ENCODE data around the gene CIZ1. TPM values are rescaled to one million over a fixed set of nuclear protein-coding genes. Genes with fewer than 3 reads are reported as not detected.
"Not testable (repeated sequence)": the region's sequence is repeated elsewhere in the genome, so short reads cannot be mapped to it uniquely, and the experiment has no call there.

Gene CIZ1
- total and polyA plus RNA-seq, 5 donors from 2014 or later: 7.2 to 128 (median 8.1) TPM

- Mint-ChIP-seq H3K4me3 (no peak overlapping the region), H3K27ac (no peak overlapping the region), H3K27me3 (peaks cover 33% of the 10 kb centered on the region), H3K4me1 (peaks cover 2 to 13% (median 11%) of the 10 kb centered on the region in 4 donors), H3K36me3 (no peaks in the 10 kb centered on the region), H3K9me3 (peaks cover 0 to 1% (median 0%) of the 10 kb centered on the region in 7 donors)
- Histone ChIP-seq H3K4me3 (ENCODE audit: low read depth, low read length) (no peak overlapping the region), H3K9me3 (ENCODE audit: control insufficient read depth in 2 of 2, low read length in 2 of 2) (no peaks in the 10 kb centered on the region), H3K27me3 (ENCODE audit: control insufficient read depth, insufficient read depth, low read length) (no peaks in the 10 kb centered on the region), H3K27ac (ENCODE audit: insufficient read depth, low read length, poor library complexity, severe bottlenecking) (no peak overlapping the region), H3K36me3 (ENCODE audit: control insufficient read depth, insufficient read depth, low read length) (no peaks in the 10 kb centered on the region), H3K4me1 (ENCODE audit: control insufficient read depth, insufficient read depth, low read length, poor library complexity, severe bottlenecking) (peaks cover 7% of the 10 kb centered on the region)
- no peak for DNase-seq
- no peak for ATAC-seq (ENCODE audit: low read depth in 2 of 2)
Measured at GRCh38 chr9:128138001-128138400, 53.4 kb downstream of the CIZ1 start.

GRCh38 chr9:128136816-128137793 is 54.3 kb downstream of the CIZ1 start:
- Mint-ChIP-seq H3K4me3 (no peak overlapping the region), H3K9me3 (peaks cover 0 to 1% (median 0%) of the 10 kb centered on the region in 7 donors), H3K4me1 (peaks cover 2 to 11% (median 8%) of the 10 kb centered on the region in 4 donors), H3K36me3 (no peaks in the 10 kb centered on the region), H3K27me3 (peaks cover 41% of the 10 kb centered on the region), H3K27ac (no peak overlapping the region)
- Histone ChIP-seq H3K27ac (ENCODE audit: insufficient read depth, low read length, poor library complexity, severe bottlenecking) (no peak overlapping the region), H3K27me3 (ENCODE audit: control insufficient read depth, insufficient read depth, low read length) (no peaks in the 10 kb centered on the region), H3K4me3 (ENCODE audit: low read depth, low read length) (no peak overlapping the region), H3K4me1 (ENCODE audit: control insufficient read depth, insufficient read depth, low read length, poor library complexity, severe bottlenecking) (peaks cover under 1% of the 10 kb centered on the region), H3K36me3 (ENCODE audit: control insufficient read depth, insufficient read depth, low read length) (no peaks in the 10 kb centered on the region), H3K9me3 (ENCODE audit: control insufficient read depth in 2 of 2, low read length in 2 of 2) (no peaks in the 10 kb centered on the region)
- DNase-seq (no peak), ATAC-seq (ENCODE audit: low read depth in 2 of 2) (no peak)

GRCh38 chr9:128135561-128135960 is 55.8 kb downstream of the CIZ1 start:
- H3K9me3 ChIP-seq (ENCODE audit: control insufficient read depth in 2 of 2, low read length in 2 of 2); H3K4me1 Mint-ChIP-seq; ATAC-seq (ENCODE audit: low read depth in 2 of 2); H3K36me3 Mint-ChIP-seq; H3K36me3 ChIP-seq (ENCODE audit: control insufficient read depth, insufficient read depth, low read length); H3K4me3 Mint-ChIP-seq; H3K4me1 ChIP-seq (ENCODE audit: control insufficient read depth, insufficient read depth, low read length, poor library complexity, severe bottlenecking); H3K27me3 ChIP-seq (ENCODE audit: control insufficient read depth, insufficient read depth, low read length); DNase-seq; H3K27ac ChIP-seq (ENCODE audit: insufficient read depth, low read length, poor library complexity, severe bottlenecking); H3K4me3 ChIP-seq (ENCODE audit: low read depth, low read length); H3K9me3 Mint-ChIP-seq: not testable (repeated sequence)
- Mint-ChIP-seq H3K27me3 (peaks cover 41% of the 10 kb centered on the region), H3K27ac (peak overlapping the region in 1 of 3 donors; percentile 78)

- not testable (repeated sequence) for H3K9me3 Mint-ChIP-seq; H3K27ac Mint-ChIP-seq; H3K4me3 ChIP-seq (ENCODE audit: low read depth, low read length); H3K36me3 Mint-ChIP-seq; H3K9me3 ChIP-seq (ENCODE audit: control insufficient read depth in 2 of 2, low read length in 2 of 2); DNase-seq; H3K27ac ChIP-seq (ENCODE audit: insufficient read depth, low read length, poor library complexity, severe bottlenecking); H3K4me3 Mint-ChIP-seq; H3K27me3 ChIP-seq (ENCODE audit: control insufficient read depth, insufficient read depth, low read length); ATAC-seq (ENCODE audit: low read depth in 2 of 2); H3K36me3 ChIP-seq (ENCODE audit: control insufficient read depth, insufficient read depth, low read length)
- H3K4me1 Mint-ChIP-seq: peaks cover 7 to 25% (median 14%) of the 10 kb centered on the region in 4 donors
- peaks cover 12% of the 10 kb centered on the region for H3K4me1 ChIP-seq (ENCODE audit: control insufficient read depth, insufficient read depth, low read length, poor library complexity, severe bottlenecking)
- H3K27me3 Mint-ChIP-seq: peaks cover 45% of the 10 kb centered on the region
Measured at GRCh38 chr9:128132139-128132538, 59.2 kb downstream of the CIZ1 start.

GRCh38 chr9:128131346-128131745 is 60.0 kb downstream of the CIZ1 start:
- not testable (repeated sequence) for ATAC-seq (ENCODE audit: low read depth in 2 of 2); H3K36me3 Mint-ChIP-seq; H3K27ac Mint-ChIP-seq; H3K9me3 Mint-ChIP-seq; H3K4me3 ChIP-seq (ENCODE audit: low read depth, low read length); DNase-seq; H3K9me3 ChIP-seq (ENCODE audit: control insufficient read depth in 2 of 2, low read length in 2 of 2); H3K36me3 ChIP-seq (ENCODE audit: control insufficient read depth, insufficient read depth, low read length); H3K27me3 ChIP-seq (ENCODE audit: control insufficient read depth, insufficient read depth, low read length); H3K27ac ChIP-seq (ENCODE audit: insufficient read depth, low read length, poor library complexity, severe bottlenecking)
- Mint-ChIP-seq H3K4me3 (peak overlapping the region in 2 of 4 donors; percentile 21 to 100), H3K27me3 (peaks cover 41% of the 10 kb centered on the region), H3K4me1 (peaks cover 7 to 26% (median 16%) of the 10 kb centered on the region in 4 donors)
- peaks cover 20% of the 10 kb centered on the region for H3K4me1 ChIP-seq (ENCODE audit: control insufficient read depth, insufficient read depth, low read length, poor library complexity, severe bottlenecking)

- H3K27me3 ChIP-seq (ENCODE audit: control insufficient read depth, insufficient read depth, low read length); H3K27ac ChIP-seq (ENCODE audit: insufficient read depth, low read length, poor library complexity, severe bottlenecking); H3K9me3 ChIP-seq (ENCODE audit: control insufficient read depth in 2 of 2, low read length in 2 of 2); H3K36me3 ChIP-seq (ENCODE audit: control insufficient read depth, insufficient read depth, low read length); H3K36me3 Mint-ChIP-seq; DNase-seq; H3K4me3 ChIP-seq (ENCODE audit: low read depth, low read length); ATAC-seq (ENCODE audit: low read depth in 2 of 2); H3K27ac Mint-ChIP-seq; H3K9me3 Mint-ChIP-seq: not testable (repeated sequence)
- H3K4me3 Mint-ChIP-seq: peak overlapping the region in 1 of 4 donors; percentile 100
- peaks cover 27% of the 10 kb centered on the region for H3K4me1 ChIP-seq (ENCODE audit: control insufficient read depth, insufficient read depth, low read length, poor library complexity, severe bottlenecking)
- peaks cover 8 to 33% (median 22%) of the 10 kb centered on the region in 4 donors for H3K4me1 Mint-ChIP-seq
- peaks cover 35% of the 10 kb centered on the region for H3K27me3 Mint-ChIP-seq
Measured at GRCh38 chr9:128130651-128131050, 60.7 kb downstream of the CIZ1 start.

GRCh38 chr9:128129976-128130590 is 61.3 kb downstream of the CIZ1 start:
- H3K36me3 Mint-ChIP-seq; H3K9me3 ChIP-seq (ENCODE audit: control insufficient read depth in 2 of 2, low read length in 2 of 2); H3K36me3 ChIP-seq (ENCODE audit: control insufficient read depth, insufficient read depth, low read length); H3K4me3 ChIP-seq (ENCODE audit: low read depth, low read length); H3K27me3 ChIP-seq (ENCODE audit: control insufficient read depth, insufficient read depth, low read length); H3K27ac ChIP-seq (ENCODE audit: insufficient read depth, low read length, poor library complexity, severe bottlenecking); H3K9me3 Mint-ChIP-seq; ATAC-seq (ENCODE audit: low read depth in 2 of 2): not testable (repeated sequence)
- Mint-ChIP-seq H3K27me3 (peaks cover 35% of the 10 kb centered on the region), H3K4me1 (peaks cover 8 to 38% (median 25%) of the 10 kb centered on the region in 4 donors), H3K4me3 (peak overlapping the region; percentile 62 to 100 (median 98)), H3K27ac (peak overlapping the region in 1 of 3 donors; percentile 69)
- peaks cover 32% of the 10 kb centered on the region for H3K4me1 ChIP-seq (ENCODE audit: control insufficient read depth, insufficient read depth, low read length, poor library complexity, severe bottlenecking)
- peak in 2 of 3 donors; percentile 37 to 46 for DNase-seq
